ENCODE data around the gene DPT. TPM values are rescaled to one million over a fixed set of nuclear protein-coding genes. Genes with fewer than 3 reads are reported as not detected.
"Not testable (repeated sequence)": the region's sequence is repeated elsewhere in the genome, so short reads cannot be mapped to it uniquely, and the experiment has no call there.

The DPT gene
- total RNA-seq, result not detected

DNA sequence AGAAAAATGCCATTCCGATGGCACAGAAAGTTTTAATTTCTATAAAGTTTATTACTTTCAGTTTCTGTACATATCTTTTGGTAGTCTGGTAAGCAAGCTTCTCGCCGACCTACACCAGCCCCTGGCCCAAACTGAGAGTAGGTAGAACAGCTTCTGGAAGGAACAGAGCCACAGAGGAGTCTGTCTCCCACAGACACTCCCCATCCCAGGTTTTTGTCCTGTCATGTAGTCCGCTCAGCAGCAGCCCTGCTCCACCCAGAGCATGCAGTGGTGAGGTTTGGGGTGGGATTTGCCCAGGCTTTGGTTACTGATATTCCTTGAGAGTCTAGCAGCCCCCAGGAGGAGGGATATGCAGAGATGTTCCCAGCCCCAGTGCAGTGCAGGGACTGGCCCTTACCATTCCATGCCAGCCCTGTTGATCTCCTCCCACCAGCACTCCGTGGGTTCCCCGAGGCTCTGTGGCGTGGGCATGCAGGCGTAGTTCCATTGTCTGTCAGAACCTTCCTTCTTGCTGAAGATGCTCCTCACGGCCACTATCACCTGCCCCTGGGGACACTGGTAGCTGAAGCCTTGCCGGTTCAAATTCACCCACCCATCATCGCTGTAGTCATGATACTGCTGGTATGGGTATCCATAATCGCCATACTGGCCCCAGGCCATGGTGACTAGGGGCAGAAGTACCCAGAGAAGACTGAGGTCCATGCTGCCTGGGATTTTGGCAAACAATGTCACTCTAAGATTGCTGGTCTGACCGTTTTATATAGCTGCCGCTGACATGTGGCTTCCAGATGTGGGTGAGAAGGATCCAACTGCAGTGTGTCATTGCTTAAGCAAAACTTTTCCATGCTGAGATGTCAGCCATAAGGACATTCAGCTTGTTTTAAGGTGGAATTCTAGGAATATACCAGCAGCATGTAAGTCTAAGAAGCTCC lies at the start of gene DPT:
TSS of gene DPT (minus strand) at position 734 of the 932 bp plus-strand sequence. CDS start at position 702, 32 bp downstream.
- no peak for DNase-seq

DNA sequence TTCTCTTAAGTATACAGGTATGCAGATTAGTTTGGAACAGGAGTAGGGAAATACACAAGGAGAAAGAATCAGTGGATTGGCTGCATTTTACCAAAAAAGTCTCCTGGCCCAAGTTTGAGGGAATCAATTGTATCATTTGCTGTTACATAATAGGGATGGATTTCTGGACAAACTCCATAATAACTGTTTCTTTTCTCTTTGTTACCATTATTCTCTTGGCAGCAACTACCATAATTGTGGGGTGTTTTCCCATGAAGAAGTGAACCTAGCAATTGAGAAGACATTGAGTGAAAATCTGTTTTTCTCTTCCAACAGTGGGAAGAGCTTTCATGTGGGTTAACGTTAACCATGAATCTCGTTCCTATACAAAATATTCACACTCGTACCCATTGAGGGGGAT lies 46.4 kb upstream of the DPT start:
- no peak for DNase-seq

DNA sequence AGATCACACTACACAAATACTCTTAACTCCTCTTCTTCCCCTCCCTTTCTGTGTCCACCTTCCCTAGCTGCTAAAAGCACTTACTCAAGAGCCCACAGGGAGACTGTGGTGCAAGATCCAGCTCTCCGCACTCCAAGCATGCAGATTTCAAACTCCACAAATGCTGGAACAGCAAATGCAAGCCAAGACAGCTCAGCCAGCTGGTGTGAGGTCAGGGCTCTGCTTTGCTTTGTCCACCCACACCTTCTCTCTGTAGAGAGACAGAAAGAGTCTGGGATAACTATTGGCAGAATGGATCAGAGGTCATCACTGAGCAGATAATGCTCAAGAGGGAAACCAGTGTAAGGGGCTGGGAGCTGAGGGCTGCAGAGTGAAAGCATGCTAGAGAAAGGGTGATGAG lies 45.2 kb upstream of the DPT start:
- DNase-seq, result no peak

DNA sequence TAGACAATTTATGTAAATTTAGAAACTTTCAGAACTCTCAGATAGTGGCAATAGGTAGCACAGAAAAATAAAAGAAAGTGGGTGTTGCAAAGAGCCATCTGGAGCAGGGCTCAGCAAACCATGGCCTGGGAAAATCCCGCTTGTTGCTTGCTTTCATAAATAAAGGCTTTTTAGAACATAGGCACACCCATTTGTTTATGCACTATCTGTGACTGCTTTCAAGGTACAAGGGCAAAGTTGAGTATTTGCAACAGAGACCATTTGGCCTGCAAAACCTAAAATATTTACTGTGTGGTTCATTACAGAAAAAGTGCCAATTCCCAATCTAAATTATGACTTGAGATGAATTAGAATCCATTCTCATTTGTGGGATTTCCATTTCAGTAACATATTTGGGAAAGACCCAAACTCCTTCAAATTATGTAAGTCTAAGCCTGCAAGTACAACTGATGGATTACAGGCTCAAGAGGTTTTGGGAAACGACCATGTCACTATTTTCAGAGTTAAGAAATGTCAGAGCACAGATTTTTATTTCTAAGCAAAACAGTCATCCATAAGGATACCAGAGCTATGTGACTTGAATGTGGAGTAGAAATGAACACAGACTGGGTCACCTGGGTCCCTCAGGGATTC lies 43.5 kb upstream of the DPT start:
- no peak for DNase-seq

DNA sequence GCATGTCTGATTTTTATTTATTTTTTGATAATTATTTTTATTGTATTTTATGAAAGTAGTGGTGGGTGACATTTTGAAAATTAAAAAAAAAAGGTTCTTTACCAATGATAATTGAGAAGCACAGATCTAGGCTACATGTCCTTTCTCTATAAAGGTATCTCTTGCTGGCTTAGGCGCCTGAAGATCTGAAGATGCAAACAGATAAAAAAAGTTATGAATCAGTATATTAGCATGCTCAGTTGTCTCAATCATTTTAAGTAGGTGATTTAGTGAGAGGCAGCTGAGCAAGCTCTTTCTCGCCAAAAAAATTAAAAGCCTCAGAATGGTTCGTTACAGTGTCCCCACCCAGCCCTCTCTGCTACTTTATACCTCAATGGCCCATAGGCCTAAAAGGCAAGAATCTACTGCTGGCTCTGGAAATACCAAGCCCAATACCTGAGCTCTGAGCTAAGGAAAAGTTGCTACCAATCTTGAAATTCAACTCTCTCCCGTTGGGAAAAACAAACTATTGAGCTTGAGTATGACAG lies 42.2 kb upstream of the DPT start:
- no peak for DNase-seq

DNA sequence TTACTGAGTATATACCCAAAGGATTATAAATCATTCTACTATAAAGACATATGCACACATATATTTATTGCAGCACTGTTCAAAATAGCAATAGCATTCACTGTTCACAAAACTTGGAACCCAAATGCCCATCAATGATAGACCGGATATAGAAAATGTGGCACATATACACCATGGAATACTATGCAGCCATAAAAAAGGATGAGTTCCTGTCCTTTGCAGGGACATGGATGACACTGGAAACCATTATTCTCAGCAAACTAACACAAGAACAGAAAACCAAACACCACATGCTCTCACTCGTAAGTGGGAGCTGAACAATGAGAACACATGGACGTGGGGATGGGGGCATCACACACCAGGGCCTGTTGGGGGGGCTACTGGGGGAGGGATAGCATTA lies 40.9 kb upstream of the DPT start:
- not testable (repeated sequence) for DNase-seq

DNA sequence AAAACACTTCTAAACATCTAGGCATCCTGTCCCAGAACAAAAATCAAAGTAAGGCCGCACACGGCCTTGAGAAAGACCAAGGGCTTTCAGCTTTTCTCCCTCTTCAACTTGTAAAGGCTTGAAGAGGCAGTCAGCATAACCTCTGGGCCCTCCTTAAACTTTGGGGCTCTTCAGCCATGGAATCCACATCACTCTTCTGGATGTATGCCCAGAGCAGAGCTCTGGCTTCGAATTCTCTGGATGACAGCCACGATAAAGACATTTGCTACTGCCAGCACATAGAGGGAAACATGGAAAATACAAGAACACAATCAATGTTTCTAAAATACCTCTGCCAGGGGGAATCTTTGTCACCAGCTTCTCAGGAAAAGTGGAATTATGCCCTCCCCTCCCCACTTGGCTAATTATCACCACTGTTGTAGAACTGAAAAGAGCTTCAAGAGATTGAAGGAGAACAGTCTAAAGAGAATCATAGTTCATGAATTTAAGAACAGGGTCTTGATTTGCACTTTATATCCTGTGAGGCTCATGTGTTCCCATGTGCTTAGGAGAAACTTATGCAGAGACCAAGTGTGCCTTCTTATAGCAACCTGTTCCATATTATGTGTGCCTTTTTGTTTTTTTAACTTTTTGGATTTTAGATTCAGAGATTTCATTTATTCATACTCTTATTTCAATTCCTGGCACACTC lies 39.0 kb upstream of the DPT start:
- no peak for DNase-seq

DNA sequence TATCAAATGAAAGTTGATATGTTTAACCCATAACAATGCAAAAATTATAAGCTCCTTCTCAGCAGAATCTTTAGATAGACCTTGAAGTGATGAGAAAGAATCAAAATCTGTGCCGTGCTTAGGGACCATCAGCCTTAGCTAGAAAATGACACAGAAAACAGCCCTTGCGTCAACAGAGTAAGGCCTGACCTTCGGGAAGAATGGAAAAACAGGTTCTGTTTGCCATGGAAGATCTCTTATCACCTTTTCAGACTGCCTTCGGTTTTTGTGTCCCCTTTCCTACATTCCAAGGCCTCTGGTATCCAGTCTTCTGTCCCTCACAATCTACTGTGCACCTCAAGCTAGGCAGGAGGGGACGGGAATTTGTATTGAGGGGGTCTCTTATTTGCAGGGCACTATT lies 37.6 kb upstream of the DPT start:
- no peak for DNase-seq

DNA sequence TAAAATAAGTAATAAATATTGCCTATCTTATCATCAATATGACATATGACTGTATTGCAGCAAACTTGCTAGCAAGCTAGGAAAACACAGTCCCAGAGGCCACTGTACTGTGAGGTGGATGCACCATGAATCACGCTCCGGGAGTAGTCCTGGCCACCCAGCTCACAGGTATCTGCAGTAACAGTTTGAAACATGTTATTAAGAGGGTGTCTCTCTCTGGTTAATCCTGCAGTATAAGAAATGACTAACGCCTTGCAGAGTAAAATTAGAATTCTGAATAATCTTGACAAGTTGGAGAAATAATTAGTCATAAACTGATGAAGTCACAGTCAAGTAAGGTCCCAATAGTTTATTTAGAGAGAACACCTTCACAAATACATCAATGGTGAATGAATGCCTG lies 34.0 kb upstream of the DPT start:
- no peak for DNase-seq

DNA sequence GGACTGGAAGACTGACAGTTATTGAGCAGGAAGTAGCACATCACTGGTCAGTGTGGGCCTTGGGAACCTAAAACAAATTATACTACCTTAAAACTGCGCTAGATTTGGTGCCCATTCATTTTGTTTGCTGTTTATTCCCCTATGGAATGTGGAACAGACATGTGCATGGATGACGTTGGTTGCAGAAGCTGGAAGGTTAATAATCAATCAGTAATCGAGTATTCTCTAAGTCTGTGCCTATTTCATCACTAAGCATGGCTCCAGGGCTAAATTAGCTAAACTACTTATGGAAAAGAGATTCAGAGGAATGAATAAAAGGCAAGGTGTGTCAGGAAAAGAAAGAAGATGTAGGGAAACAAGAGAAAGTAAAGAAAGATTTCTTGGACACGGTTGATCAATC lies 33.5 kb upstream of the DPT start:
- no peak for DNase-seq

DNA sequence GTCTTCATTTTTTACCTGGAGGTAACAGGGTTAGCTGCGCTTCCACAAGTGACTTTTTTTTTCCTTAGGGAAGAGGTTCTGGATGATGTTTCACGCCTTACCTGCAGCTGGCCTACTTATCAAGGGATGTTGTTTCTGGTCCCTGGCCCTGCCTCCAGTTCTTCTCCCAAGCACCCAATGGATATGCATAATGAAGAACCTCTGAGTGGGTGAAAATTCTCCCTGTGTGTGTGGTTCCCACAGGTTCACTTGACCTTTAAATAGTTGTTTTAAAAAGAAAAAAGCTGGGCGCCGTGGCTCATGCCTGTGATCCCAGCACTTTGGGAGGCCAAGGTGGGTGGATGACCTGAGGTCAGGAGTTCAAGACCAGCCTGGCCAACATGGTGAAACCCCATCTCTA lies 31.8 kb upstream of the DPT start:
- DNase-seq, result no peak

DNA sequence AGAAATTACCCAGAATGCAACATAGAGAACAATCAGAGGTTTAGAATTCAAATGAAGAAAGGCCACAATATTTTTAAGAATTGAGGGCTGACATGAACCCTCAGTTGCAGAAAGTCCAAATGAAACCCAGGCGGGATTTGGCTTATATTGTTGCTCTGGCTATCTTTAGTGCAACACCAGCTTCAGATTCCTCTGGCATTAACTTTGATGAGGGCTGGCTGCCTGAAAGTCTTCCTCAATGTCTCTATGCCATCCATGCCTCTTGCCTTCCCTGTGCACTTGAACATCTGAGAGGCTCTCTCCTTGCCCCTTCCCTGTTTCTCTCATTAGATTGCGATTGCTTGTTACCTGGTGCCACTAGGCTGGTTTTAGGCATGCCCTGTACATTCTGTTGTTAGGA lies 31.2 kb upstream of the DPT start:
- DNase-seq, result no peak

DNA sequence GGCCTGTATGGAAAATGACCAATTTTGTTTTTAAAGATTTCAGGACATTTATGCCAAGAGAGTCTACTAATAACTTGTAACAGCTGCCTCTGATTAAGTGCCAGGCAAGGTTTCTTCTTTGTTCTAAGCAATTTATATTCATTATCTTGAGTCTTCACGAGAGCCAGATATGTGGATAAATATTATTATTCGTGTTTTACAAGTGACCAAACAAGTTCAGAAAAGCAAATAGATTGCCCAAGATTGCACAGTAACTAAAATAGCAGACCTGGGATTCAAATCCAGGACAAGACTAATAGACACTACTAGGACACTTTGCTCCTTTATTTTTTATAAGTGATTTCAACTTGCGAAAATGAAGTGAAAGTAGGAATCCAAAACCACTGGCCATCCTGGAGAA lies 30.1 kb upstream of the DPT start:
- DNase-seq, result no peak

DNA sequence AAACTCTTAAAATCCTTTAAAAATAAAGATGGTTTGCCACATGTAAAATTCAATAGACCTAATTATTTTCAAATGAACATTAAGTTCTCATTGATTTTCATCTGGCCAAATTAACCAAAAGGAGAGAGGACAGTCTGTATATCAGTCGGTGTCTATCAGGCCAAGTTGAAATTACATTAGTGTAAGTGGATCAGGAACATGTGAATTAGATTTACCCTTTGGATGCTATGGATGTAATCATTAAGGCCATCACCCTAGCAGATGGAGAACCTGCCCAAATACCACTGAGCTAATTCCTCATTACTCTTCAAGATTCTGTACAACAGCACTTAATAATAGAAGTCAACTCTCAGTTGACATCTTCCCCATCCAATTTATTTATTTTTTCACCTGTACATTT lies 29.5 kb upstream of the DPT start:
- no peak for DNase-seq

DNA sequence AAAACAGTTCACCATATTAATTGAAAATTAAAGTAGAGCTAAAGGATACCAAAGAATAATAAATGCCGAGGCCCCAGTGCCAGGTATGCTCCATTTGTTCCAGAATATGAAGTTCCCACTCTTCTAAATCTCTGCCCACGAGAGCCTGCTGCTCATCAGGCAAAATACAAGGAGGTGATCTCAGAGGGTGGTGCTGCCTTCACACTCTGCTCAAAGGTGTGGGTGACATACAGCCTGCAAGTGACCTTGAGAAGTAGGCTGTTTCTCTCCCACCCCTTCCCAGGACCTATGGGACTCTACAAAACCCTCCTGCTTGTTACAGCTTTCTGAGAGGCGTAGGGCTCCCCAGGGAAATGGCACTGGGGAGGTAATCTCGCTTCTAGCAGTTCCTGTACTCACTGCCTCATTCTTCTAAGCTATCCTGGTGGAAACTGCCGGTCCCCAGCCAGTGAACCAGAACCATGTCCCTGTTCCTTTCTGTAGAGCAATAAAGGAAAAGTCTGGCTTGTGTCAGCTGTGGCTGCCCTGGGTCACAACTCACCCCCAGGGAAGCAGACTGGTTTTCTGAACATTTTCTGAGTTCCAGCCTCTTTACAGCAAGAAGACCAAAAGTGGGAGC lies 26.9 kb upstream of the DPT start:
- DNase-seq, result no peak

DNA sequence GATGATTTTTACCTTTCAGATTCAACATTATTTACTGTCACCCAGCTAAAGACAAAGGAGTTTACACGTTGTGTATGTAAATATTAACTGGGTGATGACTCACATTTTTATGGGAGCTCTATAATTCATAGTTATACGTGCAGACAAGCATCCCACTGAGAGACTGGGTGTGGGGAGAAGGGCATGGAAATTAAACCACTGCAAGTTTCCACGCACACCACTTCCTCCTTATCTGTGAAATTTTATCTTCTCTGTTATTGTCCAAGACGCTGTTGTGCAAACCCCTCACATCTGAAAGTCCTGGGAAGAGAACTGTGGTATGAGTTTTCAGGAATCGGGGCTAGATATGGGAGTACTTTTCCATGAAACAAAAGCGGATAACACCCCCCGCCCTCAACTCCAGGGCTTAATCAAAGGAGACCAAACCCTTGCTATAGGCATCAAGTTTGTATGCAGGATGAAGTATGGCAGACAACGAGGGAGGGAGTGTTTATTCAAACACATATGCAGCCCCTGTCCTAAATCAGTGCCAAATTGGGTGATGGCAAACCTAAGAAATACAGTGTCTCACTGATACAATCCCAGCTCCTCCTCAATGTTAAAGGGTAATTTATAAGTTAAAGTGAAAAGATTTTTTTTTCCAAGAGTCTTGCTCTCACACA lies 23.3 kb upstream of the DPT start:
- no peak for DNase-seq

DNA sequence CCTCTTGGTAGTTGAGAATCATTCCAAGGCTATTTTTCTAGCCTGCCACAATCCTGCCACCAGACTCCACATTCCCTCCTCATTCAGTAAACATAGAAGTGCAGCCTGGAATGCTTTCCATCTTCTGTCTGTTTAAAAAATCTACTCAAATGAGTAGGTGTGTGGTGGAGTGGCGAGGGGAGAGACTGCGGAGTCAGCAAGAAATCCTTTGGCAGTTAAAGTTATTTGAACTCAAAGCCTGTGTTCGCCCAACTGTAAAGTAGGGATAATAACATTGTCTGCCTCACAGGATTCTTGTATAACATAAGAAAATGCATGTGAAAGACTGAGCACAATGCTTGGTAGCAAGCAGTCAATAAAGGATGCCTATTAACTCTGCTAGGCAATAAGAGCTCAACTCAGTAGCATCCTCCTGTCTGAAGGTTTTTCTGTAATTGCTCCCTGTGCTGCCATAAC lies 22.2 kb upstream of the DPT start:
- DNase-seq, result no peak

DNA sequence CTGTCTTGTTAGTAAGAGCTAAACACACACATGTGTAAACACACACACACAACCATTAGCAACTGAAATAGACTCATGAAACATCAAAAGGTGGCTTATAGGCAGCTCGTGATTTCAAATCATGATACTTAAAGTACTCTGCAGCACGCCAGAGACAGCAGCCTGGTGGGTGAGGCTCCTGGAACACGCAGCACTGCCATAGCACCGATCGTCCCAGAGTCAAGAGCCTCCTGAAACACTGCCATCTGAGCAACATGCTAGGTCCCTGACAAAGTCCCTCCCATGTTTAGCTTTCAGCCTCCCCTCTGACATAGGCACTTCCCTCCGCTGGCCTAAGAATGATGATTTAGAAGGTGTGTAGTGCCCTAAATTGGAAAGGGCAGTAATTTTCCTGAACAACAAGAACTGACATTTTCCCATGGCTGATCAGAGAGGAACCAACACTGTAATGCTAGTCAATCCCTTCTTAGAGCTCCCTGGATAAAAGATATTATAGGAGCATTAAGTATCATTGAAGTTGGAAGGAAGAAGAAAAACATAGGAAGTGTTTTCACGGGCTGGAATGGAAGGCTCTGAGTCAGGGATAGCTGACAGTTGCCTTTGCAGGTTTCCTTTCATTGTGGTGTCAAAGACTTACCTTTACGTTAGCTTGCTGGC lies 14.1 kb upstream of the DPT start:
- no peak for DNase-seq

DNA sequence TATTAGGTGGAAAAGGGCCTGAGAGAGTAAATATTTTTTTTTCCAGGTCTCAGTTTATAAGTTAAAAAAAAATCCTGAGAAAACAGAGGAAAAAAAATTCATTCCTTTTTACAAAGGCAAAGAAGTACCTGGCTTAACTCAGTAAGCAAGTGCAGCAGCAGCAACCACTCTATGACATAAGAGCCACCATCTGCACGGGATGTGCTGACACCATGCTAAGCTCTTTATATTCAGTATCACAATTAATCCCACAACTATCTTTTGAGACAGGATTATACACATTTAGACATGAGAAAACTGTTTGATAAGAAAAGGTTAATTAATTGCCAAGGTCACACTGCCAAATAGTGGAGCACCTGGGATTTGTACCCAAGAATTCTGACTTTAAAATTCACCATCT lies 13.4 kb upstream of the DPT start:
- no peak for DNase-seq

DNA sequence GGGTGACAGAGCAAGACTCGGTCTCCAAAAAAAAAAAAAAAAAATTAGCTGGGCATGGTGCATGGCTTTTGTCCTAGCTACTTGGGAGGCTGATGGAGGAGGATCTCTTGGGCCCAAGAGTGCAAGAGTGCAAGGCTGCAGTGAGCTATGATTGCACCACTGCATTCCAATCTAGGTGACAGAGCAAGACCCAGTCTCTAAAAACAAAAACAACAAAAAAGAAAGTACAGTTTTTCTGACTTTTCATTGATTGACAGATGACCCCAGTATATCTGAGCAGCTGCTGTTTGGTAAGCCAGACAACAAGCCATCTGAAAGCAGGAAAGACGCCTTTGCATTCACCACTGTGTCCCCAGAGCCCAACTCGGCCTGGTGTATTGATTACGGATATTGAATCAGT lies 10.9 kb upstream of the DPT start:
- no peak for DNase-seq

DNA sequence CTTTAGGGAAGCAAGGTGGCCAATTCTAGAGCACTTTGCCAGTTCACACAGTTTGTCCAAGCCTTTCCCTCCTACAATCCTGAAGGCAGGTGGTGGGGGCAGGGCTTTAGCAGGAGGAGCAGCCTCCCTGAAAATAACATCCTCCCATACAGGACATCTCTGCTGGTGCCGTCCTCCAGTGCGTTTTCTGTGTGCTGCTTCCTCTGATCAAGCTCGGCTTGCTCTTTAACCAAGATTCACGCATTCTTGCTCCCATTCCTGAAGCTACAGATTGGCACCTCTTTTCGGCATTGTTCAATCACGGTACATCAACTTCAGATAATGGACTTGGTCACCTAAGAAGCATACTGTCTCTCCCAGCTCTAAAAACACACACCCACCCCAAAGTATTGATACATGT lies 7.5 kb upstream of the DPT start:
- DNase-seq, result no peak

Data from occipital lobe (tissue), 2 donors.